Right cardiac atrium (tissue), 5 donors: Measurements from ENCODE around the gene AGRN. TPM values are rescaled to one million over a fixed set of nuclear protein-coding genes. Genes with fewer than 3 reads are reported as not detected.
A peak's percentile ranks its signal among the peaks of the same experiment; 100 is the strongest.
"Not testable (repeated sequence)": the region's sequence is repeated elsewhere in the genome, so short reads cannot be mapped to it uniquely, and the experiment has no call there.

Experiments
- ATAC-seq, 2 donors: fragments of 200-7000 bp; cut with Tn5 transposase; one replicate each; pipeline versions ENCODE4 v1.8.0 to v1.9.1; 2020; ENCODE audit warnings: moderate library complexity in 2 of 2, mild to moderate bottlenecking in 1 of 2
- DNase-seq, 3 donors: peaks; one replicate each; pipeline ENCODE4 v3.0.0-alpha.2; 2020
- H3K27ac ChIP-seq: one replicate; pipeline ENCODE4 v1.5.1; 2013; ENCODE audit warnings: mild to moderate bottlenecking, low read length, control low read depth, moderate library complexity
- H3K27me3 ChIP-seq: one replicate; pipeline ENCODE4 v1.6.1; 2013; ENCODE audit not compliant: control insufficient read depth, insufficient read depth
- H3K4me1 ChIP-seq: one replicate; pipeline ENCODE4 v1.6.1; 2013; ENCODE audit warnings: low read length; ENCODE audit not compliant: control insufficient read depth, insufficient read depth
- H3K4me3 ChIP-seq: one replicate; pipeline ENCODE4 v1.5.1; 2013; ENCODE audit warnings: low read length, control low read depth
- H3K9me3 ChIP-seq: one replicate; pipeline ENCODE4 v1.6.1; 2013; ENCODE audit warnings: low read length; ENCODE audit not compliant: control insufficient read depth
- WGBS: extraction: QIAGEN DNeasy Blood & Tissue Kit; methylation state at CpG from one replicate; pipeline ENCODE4 v1.1.7; 2013; 5-methylcytosine and 5-hydroxymethylcytosine counted together
- intact Hi-C, 4 donors: fragments of 100-400 bp; cut with DNase I; formaldehyde crosslinking; loops; one replicate each; pipeline versions ENCODE4 v1.11.0 to v1.14.0; 2022 to 2023
- polyA plus RNA-seq: library from polyadenylated mRNA; stranded (reverse); fragments of 200-250 nt; gene quantifications from one replicate; pipeline ENCODE4 v1.2.3, GENCODE V29; 2013
- total RNA-seq, 4 donors: library from RNA; stranded (reverse); fragmentation: NEBNext Ultra II Directional; extraction: Animal tissue kit (Norgen Biotek cat#: 25700); gene quantifications; one replicate each; pipeline ENCODE4 v1.2.1, GENCODE V29; 2021
- donor health status: healthy with polysubstance abuse.
- donor health status: DM: no; HTN: yes; CAD: no.
- donor health status: DM: no; HTN: no; CAD: no.
- donor health status: DM: no; HTN: yes; CAD: no; lungs with severe emphysema.
- donor health status: DM: yes; HTN: yes; CAD: no.

The AGRN gene
- total and polyA plus RNA-seq, 5 donors = 12.0 to 26.4 (median 19.3) TPM

DNA sequence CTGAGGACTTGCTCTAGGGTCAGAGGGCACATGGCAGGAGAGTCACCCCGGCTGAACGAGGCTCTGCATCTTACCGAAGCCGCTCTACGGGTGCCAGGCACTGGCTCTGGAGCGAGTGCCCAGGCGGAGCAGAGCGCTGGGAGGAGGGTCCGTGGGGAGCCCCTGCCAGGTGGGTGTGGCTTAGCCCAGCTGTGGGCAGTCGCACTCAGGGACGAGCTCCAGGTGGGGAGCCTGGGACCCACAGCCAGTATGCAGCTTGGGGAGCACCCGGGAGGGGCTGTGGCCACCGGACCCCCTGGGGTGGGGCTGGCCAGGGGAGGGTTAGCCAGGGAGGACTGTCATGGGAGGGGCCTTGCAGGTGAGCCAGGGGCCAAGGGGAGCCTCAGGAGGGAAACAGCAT lies 3.8 kb downstream of the AGRN start:
- Histone ChIP-seq H3K4me1 (no peaks in the 10 kb centered on the region), H3K27ac (no peak overlapping the region), H3K4me3 (no peak overlapping the region), H3K9me3 (no peaks in the 10 kb centered on the region), H3K27me3 (no peaks in the 10 kb centered on the region)
- WGBS = 77% methylated on average over 13 of the region's 13 CpGs
- peak in 2 of 3 donors; percentile 60 to 61 for DNase-seq
- intact Hi-C loops = no loop called here
- no peak for ATAC-seq

DNA sequence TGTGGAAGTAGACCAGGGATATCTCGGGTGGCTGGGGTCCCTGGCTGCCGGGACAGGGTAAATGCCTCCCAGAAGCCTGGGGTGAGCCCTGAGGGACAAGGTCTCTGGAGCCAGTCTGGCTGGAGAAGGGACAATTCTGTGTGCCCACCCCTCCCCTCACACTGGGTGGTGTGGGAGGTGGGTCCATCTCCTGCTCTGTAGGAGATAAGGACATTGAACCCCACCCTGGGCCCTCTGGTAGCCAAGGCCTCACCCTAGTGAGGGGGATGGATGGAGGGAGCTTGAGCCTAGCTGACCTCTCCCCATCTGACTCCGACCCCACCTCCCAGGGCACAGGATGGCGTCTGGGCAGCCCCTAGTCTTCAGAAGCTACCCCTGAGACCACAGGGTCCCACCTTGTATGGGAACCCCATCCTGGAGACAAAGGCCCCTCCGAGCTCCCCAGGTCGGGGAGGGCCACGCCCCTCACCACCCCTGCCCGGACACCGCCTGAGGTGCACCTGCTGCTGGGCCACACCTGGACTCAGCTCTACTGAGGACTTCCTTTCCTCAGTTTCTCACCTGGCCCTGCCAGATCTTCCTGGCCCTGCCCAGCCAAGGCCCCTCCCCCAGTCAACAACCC lies 4.3 kb downstream of the AGRN start:
- Histone ChIP-seq H3K27me3 (no peaks in the 10 kb centered on the region), H3K4me1 (no peaks in the 10 kb centered on the region), H3K9me3 (no peaks in the 10 kb centered on the region), H3K4me3 (no peak overlapping the region), H3K27ac (no peak overlapping the region)
- 92% methylated on average over 9 of the region's 9 CpGs for WGBS
- peak in 1 of 3 donors; percentile 58 for DNase-seq
- intact Hi-C loops = no loop called here
- no peak for ATAC-seq

DNA sequence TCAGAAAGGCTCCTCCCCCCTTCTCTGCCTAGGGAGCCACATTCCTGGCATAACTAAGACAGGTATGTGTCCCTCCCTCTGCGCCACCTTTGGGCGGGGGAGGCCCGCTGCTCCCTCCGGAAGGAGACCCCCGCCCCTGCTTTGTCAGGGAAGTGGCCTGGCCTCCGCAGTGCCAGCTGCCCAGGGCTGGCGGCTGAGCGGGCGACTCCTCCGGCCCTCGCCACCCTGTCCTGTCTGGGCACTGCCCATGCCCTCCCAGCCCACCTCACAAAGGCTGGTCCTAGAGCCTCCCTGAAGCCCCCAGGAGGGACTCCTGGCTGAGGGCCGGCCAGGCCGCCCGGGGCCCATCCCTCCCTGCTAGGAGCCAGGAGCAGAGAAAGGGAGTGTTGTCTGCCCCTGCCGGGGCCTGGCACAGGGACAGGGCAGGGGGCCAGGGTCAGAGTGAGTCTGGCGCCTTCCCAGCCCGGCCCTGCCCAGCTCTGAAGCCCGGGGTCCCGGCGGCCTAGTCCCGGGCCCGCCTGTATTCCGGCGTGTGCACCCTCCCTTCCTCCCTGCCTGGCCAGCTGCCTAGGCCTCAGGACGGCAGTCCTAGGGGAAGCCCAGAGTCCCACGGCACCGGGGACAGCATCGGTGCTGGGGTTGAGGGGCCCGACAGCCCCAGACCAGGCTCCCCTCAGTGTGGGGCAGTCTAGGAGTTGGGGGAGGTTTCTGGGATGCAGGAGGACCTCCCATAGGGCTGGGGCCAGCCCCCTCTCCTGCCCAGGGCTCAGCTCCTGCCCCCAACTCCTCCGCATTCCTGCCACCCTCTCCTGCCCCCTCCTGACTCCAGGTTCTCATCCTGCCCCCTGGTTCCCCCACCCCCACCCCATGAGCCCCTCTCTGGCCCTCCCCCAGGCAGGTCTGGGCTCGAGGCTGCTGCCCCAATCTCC lies 5.1 kb downstream of the AGRN start:
- 47% methylated on average over 31 of the region's 31 CpGs for WGBS
- peak in 1 of 3 donors; percentile 65 for DNase-seq
- H3K4me1 ChIP-seq = no peaks in the 10 kb centered on the region
- ATAC-seq = peak; percentile 29 to 61
- no peaks in the 10 kb centered on the region for H3K9me3 ChIP-seq
- H3K4me3 ChIP-seq = no peak overlapping the region
- intact Hi-C loops = no loop called here
- no peak overlapping the region for H3K27ac ChIP-seq
- H3K27me3 ChIP-seq = no peaks in the 10 kb centered on the region

DNA sequence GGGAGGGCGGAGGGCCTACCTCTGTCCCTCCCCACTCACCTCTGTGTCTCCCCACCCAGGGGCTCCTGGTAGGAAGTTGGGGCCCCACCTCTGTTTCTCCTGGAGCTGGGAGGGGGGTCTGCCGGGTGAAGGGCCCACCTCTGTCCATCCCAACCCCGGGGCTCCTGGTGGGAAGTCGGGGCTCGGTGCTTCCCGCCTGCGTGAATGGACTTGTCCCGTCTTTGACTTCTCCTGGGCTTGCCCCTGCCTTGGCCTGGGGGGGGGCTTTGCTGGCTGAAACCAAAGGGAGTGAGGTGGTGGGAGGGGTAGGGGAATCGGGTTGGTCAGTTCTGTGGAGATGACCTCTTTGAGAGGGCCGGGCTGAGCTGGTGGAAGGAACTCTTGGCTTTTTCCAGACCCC lies 5.8 kb downstream of the AGRN start:
- no peaks in the 10 kb centered on the region for H3K9me3 ChIP-seq
- no peak overlapping the region for H3K27ac ChIP-seq
- ATAC-seq = peak in 1 of 2 donors; percentile 68
- intact Hi-C loops = no loop called here
- DNase-seq = no peak
- H3K4me1 ChIP-seq = no peaks in the 10 kb centered on the region
- H3K27me3 ChIP-seq = no peaks in the 10 kb centered on the region
- H3K4me3 ChIP-seq = no peak overlapping the region
- 82% methylated on average over 10 of the region's 10 CpGs for WGBS

DNA sequence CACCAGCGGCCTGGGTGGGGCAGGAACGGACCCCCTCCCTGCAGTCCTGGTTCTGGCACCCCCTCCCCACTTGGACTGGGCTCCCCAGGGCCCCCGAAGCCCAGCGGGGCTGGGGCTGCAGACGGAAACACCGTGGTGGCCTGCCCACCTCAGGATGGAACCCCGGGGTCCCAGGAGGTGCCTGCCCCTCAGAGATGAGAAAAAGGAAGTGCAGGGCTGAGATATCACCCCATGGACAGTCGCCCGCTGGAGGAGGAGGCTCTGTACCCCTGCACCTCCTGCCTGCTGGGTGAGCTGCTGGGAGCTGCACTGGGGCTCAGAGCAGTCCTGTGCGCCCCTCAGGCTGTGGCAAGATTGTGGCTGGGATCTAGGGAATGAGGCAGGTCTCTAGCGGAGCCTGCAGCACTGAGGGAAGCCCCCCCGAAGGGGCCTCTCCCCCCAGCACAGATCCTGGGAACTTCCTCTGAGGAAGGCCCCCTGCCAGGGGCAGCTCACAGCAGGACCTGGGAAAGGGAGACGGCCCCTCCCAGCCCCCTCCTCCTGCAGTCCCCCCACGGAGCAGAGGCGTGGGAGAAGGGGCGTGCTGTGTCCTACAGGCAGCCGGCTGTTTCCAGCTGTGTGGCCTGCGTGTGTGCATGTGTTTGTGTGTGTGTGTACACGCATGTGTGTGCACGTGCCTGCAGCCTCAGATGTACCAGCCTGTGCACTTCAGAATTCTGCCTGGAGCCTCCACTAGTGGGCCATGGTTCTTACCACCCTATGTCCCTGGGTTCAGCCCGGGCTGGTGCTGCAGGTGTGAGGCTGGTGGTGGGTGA lies 6.9 kb downstream of the AGRN start:
- no peaks in the 10 kb centered on the region for H3K9me3 ChIP-seq
- no peaks in the 10 kb centered on the region for H3K4me1 ChIP-seq
- DNase-seq = no peak
- ATAC-seq = no peak
- H3K4me3 ChIP-seq = no peak overlapping the region
- no peaks in the 10 kb centered on the region for H3K27me3 ChIP-seq
- 65% methylated on average over 21 of the region's 21 CpGs for WGBS
- H3K27ac ChIP-seq = no peak overlapping the region
- intact Hi-C loops = no loop called here

DNA sequence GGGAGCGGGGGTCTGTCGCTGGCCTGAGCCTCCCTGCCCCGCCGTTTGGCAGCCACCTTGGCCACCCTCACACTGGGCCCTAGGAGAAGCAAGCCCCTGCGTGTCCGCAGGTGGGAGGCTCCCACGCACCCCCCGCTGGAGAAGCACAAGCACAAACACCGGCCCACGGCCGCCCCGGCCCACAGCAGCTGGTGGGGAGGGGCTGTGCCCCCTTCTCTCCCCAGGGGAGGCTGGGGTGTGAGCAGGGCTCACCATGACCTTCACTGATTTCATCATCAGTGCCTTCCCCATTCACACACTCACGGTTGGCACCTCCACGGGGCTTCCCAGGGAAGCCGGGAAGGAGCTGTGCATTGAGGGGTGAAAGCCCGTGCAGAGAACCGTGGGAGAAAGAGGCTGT lies 7.9 kb downstream of the AGRN start:
- Histone ChIP-seq H3K4me1 (no peaks in the 10 kb centered on the region), H3K4me3 (no peak overlapping the region), H3K27ac (no peak overlapping the region), H3K9me3 (no peaks in the 10 kb centered on the region), H3K27me3 (no peaks in the 10 kb centered on the region)
- intact Hi-C loops = no loop called here
- DNase-seq (no peak), ATAC-seq (no peak)
- 86% methylated on average over 17 of the region's 17 CpGs for WGBS

DNA sequence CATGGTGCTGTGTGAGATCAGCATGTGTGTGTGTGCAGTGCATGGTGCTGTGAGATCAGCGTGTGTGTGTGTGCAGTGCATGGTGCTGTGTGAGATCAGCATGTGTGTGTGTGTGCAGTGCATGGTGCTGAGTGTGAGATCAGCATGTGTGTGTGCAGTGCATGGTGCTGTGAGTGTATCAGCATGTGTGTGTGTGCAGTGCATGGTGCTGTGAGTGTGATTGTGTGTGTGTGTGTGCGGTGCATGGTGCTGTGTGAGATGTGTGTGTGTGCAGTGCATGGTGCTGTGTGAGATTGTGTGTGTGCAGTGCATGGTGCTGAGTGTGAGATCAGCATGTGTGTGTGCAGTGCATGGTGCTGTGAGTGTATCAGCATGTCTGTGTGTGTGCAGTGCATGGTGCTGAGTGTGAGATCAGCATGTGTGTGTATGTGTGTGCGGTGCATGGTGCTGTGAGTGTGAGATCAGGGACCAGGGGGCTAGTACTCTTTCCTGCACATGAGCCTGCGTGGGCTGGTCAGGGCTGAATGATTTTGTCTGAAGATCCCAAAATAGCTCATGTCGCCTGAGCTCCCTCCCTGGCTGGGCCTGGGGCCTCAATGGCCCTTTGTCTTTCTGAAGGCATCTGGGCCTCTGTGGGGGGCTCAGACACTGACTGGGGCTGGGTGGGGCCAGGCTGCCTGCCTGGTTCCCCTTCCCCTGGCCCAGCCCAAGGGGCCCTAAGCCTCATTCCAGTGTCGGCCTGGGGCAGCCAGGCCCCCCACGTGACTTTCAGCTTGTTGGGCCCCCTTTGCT lies 11.1 kb downstream of the AGRN start:
- H3K4me1 ChIP-seq, H3K9me3 ChIP-seq, H3K27ac ChIP-seq, ATAC-seq, intact Hi-C loops, H3K27me3 ChIP-seq, DNase-seq, H3K4me3 ChIP-seq: not testable (repeated sequence)
- WGBS = 68% methylated on average over 7 of the region's 7 CpGs

DNA sequence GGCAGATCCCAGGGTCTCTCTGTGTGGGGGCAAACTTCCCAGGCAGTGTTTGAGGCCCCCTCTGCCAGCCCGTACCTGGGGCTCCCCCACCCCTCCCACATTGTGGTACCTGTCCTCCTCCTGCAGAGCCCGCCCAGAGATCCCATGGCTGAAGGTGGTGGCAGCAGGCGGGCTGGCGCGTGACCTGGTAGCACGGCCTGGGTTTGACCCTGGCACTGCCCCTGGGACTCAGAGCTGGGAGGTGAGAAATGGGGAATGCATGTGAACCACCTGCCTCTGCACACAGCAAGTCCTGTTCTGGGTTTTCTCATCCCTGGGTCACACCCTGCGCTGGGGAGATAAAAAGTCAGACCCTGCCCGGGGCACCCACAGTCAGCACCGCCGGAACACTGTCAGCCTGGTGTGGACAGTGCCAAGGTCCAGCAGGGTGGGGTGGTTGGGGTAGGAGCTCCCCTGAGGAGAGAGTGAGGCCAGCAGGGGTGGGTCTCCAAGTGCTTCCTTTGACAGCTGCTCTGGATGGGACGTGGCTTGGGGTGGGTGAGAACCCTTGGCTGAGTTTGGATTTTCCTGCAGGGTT lies 11.8 kb downstream of the AGRN start:
- Histone ChIP-seq H3K9me3 (no peaks in the 10 kb centered on the region), H3K27ac (no peak overlapping the region), H3K4me3 (no peak overlapping the region), H3K27me3 (no peaks in the 10 kb centered on the region), H3K4me1 (no peaks in the 10 kb centered on the region)
- intact Hi-C loops = no loop called here
- 80% methylated on average over 11 of the region's 11 CpGs for WGBS
- DNase-seq (no peak), ATAC-seq (peak in 1 of 2 donors; percentile 18)

DNA sequence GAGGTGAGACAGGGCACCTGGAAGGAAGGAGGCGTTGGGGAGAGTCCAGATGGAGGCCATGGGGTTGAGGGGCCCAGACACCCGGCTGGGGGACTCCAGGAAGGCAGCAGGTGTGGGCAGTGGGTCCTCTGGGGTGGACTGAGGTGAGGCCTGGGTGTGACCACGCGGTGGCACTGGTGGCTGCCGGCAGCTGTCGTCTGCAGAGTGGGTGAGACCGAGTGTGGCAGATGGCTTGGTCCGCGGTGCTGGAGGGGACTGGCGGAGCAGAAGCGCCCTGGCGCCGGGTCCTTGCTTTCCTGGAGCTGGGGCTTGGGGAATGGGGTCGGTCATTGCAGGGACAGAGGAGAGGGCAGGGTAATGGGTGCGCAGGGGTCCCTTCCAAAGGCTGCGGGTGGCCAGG lies 12.5 kb downstream of the AGRN start:
- DNase-seq (peak in 1 of 3 donors; percentile 59), ATAC-seq (peak; percentile 58 to 64)
- Histone ChIP-seq H3K4me1 (no peaks in the 10 kb centered on the region), H3K27me3 (no peaks in the 10 kb centered on the region), H3K9me3 (no peaks in the 10 kb centered on the region), H3K4me3 (peak overlapping the region; percentile 46), H3K27ac (no peak overlapping the region)
- 27% methylated on average over 16 of the region's 16 CpGs for WGBS
- intact Hi-C loops = no loop called here

DNA sequence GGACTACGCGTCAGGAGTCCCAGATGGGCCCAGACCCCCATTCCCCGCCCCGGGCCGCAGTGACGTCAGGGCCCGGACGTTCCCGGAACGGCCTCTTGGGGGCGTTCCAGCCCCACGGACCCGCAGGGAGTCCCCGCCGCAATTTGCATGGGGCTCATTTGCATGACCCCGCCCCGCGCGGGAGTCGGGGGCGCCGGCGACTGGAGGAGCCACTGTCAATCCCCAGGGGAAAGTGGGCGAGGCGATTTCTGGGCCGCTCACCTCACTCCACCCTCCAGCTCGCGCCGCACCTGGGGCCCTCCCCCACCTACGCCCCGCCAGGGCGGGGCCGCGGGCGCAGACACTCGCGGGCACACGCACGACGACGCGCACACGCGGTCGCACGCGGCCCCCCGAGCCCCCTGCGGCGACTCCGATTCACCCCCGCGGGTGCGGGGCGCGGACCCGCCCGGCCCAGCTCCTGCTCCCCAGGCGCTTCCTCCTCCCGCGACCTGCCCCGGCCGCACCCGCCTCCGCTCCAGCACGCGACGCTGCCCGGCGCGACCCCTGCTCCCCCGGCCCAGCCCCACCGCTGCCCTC lies 13.2 kb downstream of the AGRN start:
- Histone ChIP-seq H3K9me3 (no peaks in the 10 kb centered on the region), H3K27ac (no peak overlapping the region), H3K27me3 (no peaks in the 10 kb centered on the region), H3K4me1 (no peaks in the 10 kb centered on the region), H3K4me3 (peak overlapping the region; percentile 46)
- intact Hi-C loops = no loop called here
- DNase-seq = peak; percentile 78 to 91 (median 89)
- 9% methylated on average over 73 of the region's 73 CpGs for WGBS
- peak; percentile 76 to 79 for ATAC-seq
